BJ (cell line): ENCODE data around the gene RNF19B. TPM values are rescaled to one million over a fixed set of nuclear protein-coding genes. Genes with fewer than 3 reads are reported as not detected.

Source experiments
- CTCF ChIA-PET: fragments of 350-600 bp; formaldehyde crosslinking; extraction: SDS; loops from one replicate; lab custom pipeline; 2021; ENCODE audit warnings: antibody characterized with exemption, inconsistent platforms; lab: Yijun Ruan, JAX
- POLR2A ChIA-PET: fragments of 300-600 bp; sonication (Branson Sonifier 250); formaldehyde crosslinking; extraction: SDS; loops from one replicate; lab custom pipeline; 2021; ENCODE audit warnings: antibody characterized with exemption; lab: Charles Lee
- DNase-seq: peaks from one replicate; pipeline ENCODE4 v3.0.0-alpha.2; 2011; ENCODE audit warnings: low read depth
- H3K27me3 ChIP-seq: 2 replicates; pipeline ENCODE4 v1.6.0; 2011; ENCODE audit warnings: low read length; ENCODE audit not compliant: control insufficient read depth, insufficient read depth
- H3K36me3 ChIP-seq: 2 replicates; pipeline ENCODE4 v1.5.1; 2011; ENCODE audit warnings: low read length; ENCODE audit not compliant: control insufficient read depth, insufficient read depth
- H3K4me3 ChIP-seq: 2 replicates; pipeline ENCODE4 v1.5.1; 2011; ENCODE audit warnings: low read depth, mild to moderate bottlenecking, control low read depth, low read length
- polyA plus RNA-seq: library from polyadenylated mRNA; depleted of rRNA; stranded (reverse); fragments of >200 nt; gene quantifications from 2 replicates; pipeline ENCODE4 v1.2.3, GENCODE V29; 2011
- TF ChIP-seq, protein P1 (sequence below): IDR thresholded peaks from 2 replicates; pipeline ENCODE4 v1.5.1; 2011; ENCODE audit warnings: low read depth, mild to moderate bottlenecking, control low read depth, inconsistent platforms, low read length, moderate library complexity; ENCODE audit not compliant: insufficient read depth

RNF19B gene
- polyA plus RNA-seq, 1 experiment: 8.2 TPM

DNA sequence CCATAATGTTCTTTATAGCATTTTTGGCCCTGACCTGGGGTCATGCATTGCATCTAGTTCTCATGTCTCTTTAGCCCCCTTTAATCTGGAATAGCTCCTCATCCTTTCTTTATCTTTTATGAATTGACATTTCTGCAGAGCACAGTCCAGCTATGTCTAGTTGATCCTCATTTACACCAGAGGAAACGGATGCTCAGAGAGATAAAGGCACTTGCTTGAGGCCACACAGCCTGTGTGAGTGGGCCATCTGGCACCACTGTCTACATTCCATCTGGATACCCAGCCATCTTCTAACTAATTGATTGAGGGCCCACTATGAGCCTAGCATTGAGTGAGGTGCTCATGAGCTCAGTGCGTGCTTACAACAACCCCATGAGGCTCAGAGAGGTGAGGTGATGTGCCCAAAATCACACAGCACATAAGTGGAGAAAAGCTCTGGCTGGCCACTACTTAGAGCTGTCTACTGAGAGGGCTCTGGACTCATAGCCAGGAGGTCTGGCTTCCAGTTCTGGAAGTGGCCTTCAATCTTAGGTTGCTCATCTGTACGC is 74.8 kb downstream of the RNF19B start:
- ChIA-PET CTCF (interaction anchor here (0.8 to 1.7 kb wide), 4 partner anchors 11 to 177 kb away, joined by 3 to 9 read pairs (median 3); no protein-coding TSS in a partner anchor), POLR2A (no interaction called here)
- H3K36me3 ChIP-seq: no peaks in the 10 kb centered on the region
- DNase-seq: no peak
- H3K27me3 ChIP-seq: peaks cover 15% of the 10 kb centered on the region
- TF ChIP-seq, protein P1, sequence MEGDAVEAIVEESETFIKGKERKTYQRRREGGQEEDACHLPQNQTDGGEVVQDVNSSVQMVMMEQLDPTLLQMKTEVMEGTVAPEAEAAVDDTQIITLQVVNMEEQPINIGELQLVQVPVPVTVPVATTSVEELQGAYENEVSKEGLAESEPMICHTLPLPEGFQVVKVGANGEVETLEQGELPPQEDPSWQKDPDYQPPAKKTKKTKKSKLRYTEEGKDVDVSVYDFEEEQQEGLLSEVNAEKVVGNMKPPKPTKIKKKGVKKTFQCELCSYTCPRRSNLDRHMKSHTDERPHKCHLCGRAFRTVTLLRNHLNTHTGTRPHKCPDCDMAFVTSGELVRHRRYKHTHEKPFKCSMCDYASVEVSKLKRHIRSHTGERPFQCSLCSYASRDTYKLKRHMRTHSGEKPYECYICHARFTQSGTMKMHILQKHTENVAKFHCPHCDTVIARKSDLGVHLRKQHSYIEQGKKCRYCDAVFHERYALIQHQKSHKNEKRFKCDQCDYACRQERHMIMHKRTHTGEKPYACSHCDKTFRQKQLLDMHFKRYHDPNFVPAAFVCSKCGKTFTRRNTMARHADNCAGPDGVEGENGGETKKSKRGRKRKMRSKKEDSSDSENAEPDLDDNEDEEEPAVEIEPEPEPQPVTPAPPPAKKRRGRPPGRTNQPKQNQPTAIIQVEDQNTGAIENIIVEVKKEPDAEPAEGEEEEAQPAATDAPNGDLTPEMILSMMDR: no peak
- no peak overlapping the region for H3K4me3 ChIP-seq

DNA sequence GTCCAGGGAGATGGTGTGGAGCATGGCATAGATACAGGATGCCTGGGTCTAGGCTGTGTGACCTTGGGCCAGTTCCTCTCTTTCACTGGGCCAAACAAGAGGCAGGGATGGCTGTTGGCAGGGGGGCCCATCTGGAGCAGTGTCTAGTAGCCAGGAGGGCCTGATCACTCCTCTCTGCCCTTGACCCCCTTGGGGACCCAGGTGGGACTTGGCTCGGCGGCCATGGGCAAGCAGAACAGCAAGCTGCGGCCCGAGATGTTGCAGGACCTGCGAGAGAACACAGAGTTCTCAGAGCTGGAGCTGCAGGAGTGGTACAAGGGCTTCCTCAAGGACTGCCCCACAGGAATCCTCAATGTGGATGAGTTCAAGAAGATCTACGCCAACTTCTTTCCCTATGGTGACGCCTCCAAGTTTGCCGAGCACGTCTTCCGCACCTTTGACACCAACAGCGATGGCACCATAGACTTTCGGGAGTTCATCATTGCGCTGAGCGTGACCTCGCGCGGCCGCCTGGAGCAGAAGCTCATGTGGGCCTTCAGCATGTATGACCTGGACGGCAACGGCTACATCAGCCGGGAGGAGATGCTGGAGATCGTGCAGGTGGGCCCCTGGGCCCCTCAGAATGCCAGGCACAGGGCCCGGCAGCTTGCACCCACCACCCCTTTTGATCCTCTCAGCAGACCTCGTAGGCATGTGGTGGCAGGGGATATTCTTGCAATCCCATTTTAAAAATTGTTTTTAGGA is 75.8 kb downstream of the RNF19B start:
- DNase-seq: no peak
- H3K4me3 ChIP-seq: no peak overlapping the region
- H3K27me3 ChIP-seq: peaks cover 22% of the 10 kb centered on the region
- no peaks in the 10 kb centered on the region for H3K36me3 ChIP-seq
- ChIA-PET POLR2A (no interaction called here), CTCF (interaction anchor here (0.6 to 1.7 kb wide), 4 partner anchors 10 to 177 kb away, joined by 3 to 9 read pairs (median 3); no protein-coding TSS in a partner anchor)
- TF ChIP-seq, protein P1: no peak

DNA sequence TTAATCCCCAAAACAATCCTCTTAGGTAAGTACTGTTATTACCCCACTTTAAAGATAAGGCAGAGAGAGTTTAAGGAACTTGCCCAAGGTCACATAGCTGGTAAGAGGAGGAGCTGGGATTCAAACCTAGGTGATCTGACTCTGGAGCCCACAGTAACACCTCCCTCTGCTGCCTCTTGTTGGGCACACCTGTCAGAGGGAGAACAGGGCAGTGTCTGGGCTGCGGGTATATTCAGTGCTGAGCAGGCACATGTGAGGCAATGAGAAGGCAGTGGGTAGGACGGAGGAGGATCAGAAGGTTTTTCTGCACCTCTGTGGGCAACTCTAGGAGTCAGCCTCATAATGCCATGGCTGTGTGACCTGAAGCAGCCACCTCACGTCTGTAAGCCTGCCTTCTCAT is 76.5 kb downstream of the RNF19B start:
- DNase-seq: no peak
- ChIA-PET POLR2A (no interaction called here), CTCF (interaction anchor here (3.1 to 3.7 kb wide), 2 partner anchors 12 to 15 kb away, joined by 11 to 13 read pairs; no protein-coding TSS in a partner anchor)

DNA sequence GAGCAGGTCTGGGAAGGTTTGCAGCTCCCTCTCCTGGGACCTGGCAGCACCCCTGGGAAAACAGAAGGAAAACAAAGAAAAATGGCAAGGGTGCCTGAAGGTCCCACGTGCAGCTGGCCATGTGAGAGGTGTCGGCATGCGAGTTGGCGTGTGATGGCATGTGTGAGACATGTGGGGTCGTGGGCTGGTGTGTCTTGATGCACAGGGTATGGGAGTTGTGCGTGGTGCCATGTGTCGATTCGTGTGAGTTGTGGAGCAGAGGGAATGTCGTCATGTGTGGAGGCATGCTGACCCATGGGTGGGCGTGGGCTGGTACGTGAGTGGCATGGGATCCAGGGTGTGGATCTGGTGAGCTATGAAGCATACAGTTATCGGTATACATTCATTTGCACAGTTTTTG is 77.0 kb downstream of the RNF19B start:
- Histone ChIP-seq H3K4me3 (no peak overlapping the region), H3K36me3 (no peaks in the 10 kb centered on the region), H3K27me3 (peaks cover 25% of the 10 kb centered on the region)
- ChIA-PET CTCF (interaction anchor here (0.6 to 3.7 kb wide), 4 partner anchors 11 to 162 kb away, joined by 3 to 13 read pairs (median 7); no protein-coding TSS in a partner anchor), POLR2A (no interaction called here)
- TF ChIP-seq, protein P1: no peak
- DNase-seq: no peak

More for the DNA sequence above, 76.5 kb downstream of the RNF19B start:
- H3K4me3 ChIP-seq: no peak overlapping the region
- TF ChIP-seq, protein P1: no peak
- peaks cover 25% of the 10 kb centered on the region for H3K27me3 ChIP-seq
- no peaks in the 10 kb centered on the region for H3K36me3 ChIP-seq

DNA sequence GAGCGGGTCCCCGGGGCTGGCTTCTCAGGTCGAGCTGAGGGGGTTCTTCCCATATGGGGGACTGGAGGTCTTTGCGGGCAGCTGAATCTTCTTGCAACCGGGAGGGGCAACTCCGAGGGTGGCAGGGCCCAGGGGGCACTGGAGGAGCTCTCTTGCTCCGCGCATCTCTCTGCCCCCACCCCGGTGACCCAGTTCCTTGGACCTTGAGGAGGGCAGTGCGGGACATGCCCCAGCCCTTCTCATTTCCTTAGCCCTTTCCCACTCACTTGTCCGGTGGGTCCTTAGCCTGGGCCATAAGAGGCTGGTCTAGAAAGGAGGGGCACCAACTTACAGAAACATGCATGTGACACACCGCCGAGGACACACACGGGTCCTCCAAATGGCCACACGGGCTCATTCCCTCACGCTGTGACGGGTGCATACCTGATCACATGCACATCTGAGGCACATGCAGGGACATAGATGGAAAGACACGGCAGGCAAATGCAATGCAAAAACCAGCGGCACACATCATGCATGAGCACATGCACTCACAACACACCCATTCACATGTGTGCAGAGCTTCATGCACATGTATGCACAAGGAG is 77.7 kb downstream of the RNF19B start:
- TF ChIP-seq, protein P1: no peak
- Histone ChIP-seq H3K36me3 (no peaks in the 10 kb centered on the region), H3K27me3 (peaks cover 24% of the 10 kb centered on the region), H3K4me3 (no peak overlapping the region)
- ChIA-PET POLR2A (no interaction called here), CTCF (interaction anchor here (0.8 to 3.7 kb wide), 7 partner anchors 8 to 202 kb away, joined by 3 to 13 read pairs (median 5); no protein-coding TSS in a partner anchor)
- no peak for DNase-seq
